Measurements from ENCODE around the gene TAS1R2.

TAS1R2 gene

DNA sequence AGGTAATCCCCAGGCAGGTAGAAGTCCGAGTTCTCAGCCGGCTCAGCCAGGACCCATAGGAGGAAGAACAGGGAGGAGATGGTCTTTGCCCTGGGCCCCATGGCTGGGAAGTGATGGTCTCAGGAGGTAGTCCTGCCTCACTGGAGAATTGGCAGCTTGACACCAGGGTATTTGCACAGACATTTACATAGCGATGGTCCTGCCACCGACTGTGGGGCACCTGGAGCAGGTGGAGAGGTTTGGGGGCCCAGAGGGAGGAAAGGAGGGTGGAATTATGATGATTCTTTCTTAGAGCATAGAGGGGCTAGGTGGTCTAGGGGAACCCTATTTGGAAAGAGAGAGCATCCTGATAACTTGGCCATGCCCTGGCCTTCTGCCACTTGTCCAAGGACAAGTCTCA is at the start of gene TAS1R2:
TSS of gene TAS1R2 (minus strand) at position 101 of the 400 bp plus-strand sequence. CDS start at position 101, 0 bp downstream.
- TF ChIP-seq, protein P1, sequence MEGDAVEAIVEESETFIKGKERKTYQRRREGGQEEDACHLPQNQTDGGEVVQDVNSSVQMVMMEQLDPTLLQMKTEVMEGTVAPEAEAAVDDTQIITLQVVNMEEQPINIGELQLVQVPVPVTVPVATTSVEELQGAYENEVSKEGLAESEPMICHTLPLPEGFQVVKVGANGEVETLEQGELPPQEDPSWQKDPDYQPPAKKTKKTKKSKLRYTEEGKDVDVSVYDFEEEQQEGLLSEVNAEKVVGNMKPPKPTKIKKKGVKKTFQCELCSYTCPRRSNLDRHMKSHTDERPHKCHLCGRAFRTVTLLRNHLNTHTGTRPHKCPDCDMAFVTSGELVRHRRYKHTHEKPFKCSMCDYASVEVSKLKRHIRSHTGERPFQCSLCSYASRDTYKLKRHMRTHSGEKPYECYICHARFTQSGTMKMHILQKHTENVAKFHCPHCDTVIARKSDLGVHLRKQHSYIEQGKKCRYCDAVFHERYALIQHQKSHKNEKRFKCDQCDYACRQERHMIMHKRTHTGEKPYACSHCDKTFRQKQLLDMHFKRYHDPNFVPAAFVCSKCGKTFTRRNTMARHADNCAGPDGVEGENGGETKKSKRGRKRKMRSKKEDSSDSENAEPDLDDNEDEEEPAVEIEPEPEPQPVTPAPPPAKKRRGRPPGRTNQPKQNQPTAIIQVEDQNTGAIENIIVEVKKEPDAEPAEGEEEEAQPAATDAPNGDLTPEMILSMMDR (IDR thresholded peaks at IDR 0.05; ENCODE audit: low read length, missing control alignments): no peak
- no peak for DNase-seq (ENCODE audit: low read depth)
- H3K4me3 ChIP-seq (replicated peaks; ENCODE audit: low read depth, low read length): no peak within 1 kb of the TSS

DNA sequence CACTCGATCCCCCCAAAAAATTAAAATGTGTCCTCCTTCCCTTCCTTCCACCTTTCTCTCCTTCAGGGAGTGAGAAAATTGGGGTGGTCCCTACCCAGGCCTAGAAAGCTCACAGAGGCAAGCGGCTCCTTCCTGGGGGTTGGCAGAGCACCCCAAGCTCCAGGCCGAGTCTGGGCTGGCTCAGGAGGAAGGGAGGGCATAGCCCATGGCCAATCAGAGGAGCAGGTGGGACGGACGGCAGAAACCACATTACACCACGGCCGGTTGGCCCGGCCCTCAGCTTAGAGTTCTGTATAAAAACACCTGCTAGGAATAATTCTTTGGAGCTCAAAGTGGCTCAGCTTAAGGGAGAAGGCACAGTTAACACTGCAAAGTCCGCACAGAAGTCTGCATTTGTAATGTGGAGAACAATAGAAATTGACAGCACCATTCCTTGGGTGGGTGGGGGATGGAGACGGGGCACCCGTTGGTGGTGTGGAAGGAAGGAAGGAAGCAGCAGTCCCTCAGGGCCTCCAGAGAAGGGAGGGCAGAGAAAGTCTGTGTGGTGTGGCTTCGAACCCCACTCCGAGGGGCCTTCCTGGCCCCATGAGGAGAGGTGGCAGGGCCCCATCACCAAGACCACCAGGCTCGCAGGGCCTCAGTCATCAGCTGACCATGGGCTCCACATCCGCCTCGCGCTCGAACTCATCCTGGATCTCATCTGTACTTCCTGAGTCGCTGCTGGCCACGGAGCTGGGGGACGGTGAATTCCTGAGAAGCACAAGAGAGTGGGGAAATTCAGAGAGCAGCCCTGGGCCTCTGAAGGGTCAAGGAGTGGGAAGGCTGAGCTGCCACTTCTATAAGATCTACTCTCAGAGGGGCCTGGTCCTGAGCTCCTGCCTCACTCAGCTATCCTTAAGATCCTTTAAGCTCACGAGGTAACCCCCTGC is 48.7 kb upstream of the TAS1R2 start:
- H3K4me3 ChIP-seq (replicated peaks; ENCODE audit: low read depth, low read length): no peak overlapping the region
- DNase-seq (ENCODE audit: low read depth): no peak
- TF ChIP-seq, protein P1 (IDR thresholded peaks at IDR 0.05; ENCODE audit: low read length, missing control alignments): no peak

DNA sequence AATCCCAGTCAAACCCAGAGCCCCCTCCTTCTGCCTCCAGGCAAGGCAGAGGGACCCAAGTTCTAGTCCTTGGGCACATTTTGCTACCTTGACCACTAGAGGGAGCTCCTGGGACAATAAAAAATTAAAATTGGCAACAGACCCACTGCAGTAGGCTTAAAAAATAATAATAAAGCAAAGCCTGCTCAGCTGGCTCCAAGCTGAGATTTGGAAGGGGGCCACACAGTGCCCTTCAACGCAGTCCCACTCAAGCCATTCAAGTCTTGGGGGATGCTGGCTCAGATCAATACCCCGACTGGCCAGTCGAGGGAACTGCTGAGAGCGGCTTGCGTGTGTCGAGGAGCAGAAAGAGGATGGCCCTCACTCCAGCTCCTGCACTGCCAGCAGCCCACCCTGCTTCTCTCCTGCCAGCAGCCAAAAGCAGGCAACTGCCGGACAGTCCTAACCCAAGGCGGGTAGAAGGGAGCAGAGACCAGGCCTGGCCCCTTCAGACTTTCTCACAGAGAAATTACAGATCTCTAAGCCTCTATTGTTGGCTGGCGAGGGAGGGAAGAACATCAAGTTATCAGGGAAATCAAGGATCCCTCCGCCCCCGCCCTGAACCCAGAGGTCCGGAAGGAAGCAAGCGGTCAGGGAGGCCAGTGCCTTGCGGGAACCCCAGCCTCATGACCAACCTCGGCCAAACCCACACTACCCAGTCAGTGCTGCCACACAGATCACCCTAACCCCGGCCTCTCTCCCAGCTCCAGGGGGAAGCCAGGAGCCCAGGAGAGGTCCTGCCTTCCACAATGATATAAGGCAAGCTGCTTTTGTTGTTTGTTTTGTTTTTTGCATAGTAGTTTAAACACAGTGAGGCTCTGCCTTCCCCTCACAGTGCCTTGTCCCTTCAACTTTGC is 47.8 kb upstream of the TAS1R2 start:
- TF ChIP-seq, protein P1 (IDR thresholded peaks at IDR 0.05; ENCODE audit: low read length, missing control alignments): peak; percentile 71
- DNase-seq (ENCODE audit: low read depth): peak; percentile 80
- no peak overlapping the region for H3K4me3 ChIP-seq (replicated peaks; ENCODE audit: low read depth, low read length)

DNA sequence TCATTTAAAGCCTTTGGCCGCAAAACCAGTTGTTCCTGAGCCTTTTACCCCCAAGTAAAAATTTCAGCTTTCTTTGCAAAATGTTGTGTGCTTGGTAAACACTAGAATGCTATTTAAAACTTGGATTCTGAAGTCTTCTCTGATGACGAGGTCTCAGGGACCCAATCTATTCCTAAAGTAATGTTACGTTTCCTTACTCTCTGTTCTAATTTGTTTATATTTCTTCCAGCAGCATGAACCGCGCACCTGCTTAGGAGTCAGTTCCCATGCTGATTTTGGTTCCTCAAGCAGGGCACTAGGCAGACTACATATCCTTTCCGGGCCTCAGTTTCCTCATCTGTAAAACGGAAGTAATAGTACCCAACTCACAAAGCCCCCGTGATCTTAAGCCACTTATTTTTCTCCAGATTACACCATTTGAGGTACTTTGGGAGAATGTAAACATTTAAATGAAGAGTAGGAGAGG is 43.9 kb upstream of the TAS1R2 start:
- H3K4me3 ChIP-seq (replicated peaks; ENCODE audit: low read depth, low read length): peak overlapping the region; percentile 82
- no peak for DNase-seq (ENCODE audit: low read depth)
- TF ChIP-seq, protein P1 (IDR thresholded peaks at IDR 0.05; ENCODE audit: low read length, missing control alignments): no peak

DNA sequence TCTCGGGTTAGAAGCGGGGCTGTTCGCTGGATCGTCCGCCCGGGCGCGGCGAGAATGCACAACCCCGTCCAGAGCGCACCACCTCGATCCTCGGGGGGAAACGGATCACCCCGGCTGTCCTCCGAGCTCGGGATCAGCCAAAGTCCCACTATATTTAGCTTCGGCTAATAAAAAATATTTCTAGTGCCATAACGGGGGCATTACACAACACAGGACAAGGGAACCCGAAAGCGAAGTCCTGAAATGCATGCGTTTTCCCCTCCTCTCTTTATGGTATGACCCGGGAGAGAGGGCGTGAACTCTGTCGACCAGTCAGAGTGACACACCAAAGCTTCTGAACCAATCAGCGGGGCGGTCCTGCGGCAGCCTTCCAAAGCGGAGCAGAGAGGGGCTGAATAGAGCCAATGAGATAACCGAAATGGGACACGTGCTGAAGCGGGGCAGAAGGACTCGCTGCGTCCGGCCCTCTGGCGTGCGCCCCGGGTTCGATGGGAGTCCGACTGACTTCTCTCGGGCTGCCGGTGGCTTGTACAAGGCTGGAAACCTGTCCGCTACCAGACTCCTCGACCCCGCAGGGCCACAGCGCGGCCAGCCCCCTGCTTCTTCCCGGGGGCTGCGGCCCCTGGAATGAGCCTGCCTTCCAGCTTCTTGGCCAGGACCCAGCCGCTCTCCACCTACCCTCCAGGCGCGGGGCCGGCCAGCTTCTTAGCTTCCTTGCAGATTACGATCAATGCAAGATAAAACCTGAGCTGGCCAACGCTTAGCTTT is 43.2 kb upstream of the TAS1R2 start, which contains the start of gene ALDH4A1:
TSS of gene ALDH4A1 (minus strand) at position 33 of the 768 bp plus-strand sequence. CDS start at position 1, 32 bp downstream.
- peak; percentile 98 for DNase-seq (ENCODE audit: low read depth)
- H3K4me3 ChIP-seq (replicated peaks; ENCODE audit: low read depth, low read length): peak within 1 kb of the TSS; percentile 82
- TF ChIP-seq, protein P1 (IDR thresholded peaks at IDR 0.05; ENCODE audit: low read length, missing control alignments): no peak

DNA sequence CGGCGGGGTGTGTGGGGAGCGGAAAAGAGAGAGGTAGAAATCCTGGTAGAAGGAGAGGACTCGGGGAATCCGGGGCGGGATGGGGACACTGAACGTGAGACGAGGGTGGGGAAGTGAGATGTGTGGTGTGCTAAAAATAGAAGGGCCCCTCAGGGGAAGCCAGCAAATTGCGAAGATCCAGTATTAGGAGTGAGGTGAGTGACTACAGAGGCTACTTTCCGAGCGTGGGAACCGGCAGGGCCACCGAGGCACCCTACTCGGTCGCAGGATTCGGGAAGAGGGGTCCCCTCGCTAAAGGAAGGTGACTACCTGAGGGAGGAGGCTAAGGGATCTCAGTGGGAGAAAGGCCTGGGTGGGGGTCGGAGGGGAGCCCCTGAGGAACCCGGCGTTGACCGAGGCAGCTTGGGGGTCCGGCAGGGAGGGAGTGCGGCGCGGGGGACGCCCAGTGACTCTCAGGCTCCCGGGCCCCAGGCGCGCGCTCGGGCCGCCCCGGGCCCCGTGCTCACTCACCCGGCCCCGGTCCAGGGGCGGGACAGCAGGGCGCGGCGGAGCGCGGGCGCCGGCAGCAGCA is 42.6 kb upstream of the TAS1R2 start:
- peak; percentile 10 for DNase-seq (ENCODE audit: low read depth)
- H3K4me3 ChIP-seq (replicated peaks; ENCODE audit: low read depth, low read length): peak overlapping the region; percentile 82
- TF ChIP-seq, protein P1 (IDR thresholded peaks at IDR 0.05; ENCODE audit: low read length, missing control alignments): no peak
